ENCODE data around the gene FHIT.

FHIT gene

DNA sequence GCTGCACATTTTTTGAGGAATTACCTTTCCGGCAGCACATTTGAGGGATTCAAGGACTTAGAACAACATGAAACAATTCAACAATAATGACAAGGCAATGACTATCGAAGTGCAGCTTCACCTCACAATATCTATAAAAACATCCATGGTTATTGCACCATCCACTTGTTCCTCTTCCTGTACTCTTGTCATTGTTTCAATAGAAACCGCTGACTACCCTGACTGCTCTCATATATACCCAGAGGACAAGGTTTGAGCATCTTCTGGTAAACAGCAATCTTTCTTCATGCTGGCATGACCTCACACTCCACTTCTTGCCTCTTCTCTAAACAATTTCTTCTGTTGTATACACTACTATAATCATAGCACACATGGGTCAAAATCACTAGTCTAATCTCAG lies 864.9 kb downstream of the FHIT start:
- no peak for DNase-seq

GRCh38 chr3:60384341-60384740 lies 866.9 kb downstream of the FHIT start:
- DNase-seq: no peak

GRCh38 chr3:60383345-60383744 lies 867.9 kb downstream of the FHIT start:
- DNase-seq: no peak

DNA sequence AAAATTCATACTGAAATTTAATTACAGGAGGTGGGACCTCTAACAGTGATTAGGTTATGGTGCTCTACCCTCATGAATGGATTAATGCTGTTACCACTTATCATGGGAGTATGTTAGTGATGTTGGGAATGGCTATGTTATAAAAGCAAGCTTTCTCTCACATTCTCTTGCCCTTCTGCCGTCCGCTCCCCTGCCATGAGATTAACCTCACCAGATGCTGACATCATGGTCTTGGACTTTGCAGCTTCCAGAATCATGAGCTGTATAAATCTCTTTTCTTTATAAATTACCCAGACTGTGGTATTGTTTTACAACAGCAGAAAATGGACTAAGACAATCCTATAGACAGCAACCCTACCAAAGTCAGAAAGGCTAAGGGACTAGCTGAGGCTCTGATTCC lies 884.8 kb downstream of the FHIT start:
- DNase-seq: no peak

DNA sequence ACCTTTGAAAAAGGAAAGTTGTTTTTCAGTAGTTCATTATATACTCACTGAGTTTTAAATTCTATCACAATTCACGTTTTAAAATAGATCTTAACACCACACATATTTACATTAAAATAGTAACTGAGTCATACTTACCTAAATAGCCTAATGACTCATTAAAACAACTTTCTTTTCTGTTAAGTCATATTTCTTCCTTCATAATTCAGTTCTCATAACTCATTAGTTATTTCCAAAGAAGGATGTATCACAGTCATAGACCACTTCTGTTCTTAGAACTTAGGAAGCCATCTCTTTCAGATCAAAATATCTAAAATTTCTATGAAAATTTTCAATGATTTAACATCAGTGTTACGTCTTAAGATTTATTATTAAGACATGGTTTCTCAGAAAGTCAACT lies 885.9 kb downstream of the FHIT start:
- DNase-seq: no peak

DNA sequence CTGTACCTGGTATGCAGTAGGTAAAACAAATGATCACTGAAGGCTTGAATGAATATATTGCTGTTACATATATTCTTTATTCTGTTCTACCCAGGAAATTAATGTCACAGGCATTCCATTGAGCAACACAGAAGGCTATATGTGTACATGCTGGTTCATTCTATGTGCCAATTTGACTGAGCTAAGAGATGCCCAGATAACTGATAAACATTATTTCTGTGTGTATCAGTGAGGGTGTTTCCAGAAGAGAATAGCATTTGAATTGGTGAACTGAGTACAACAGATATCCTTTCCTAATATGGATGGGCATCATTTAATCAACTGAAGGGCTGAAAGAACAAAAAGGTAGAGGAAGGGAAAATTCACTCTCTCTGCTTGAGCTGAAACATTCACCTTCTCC lies 886.8 kb downstream of the FHIT start:
- no peak for DNase-seq

- DNase-seq: no peak
Measured at GRCh38 chr3:60363817-60364216, 887.4 kb downstream of the FHIT start.

- no peak for DNase-seq
Measured at GRCh38 chr3:60355825-60356224, 895.4 kb downstream of the FHIT start.

- DNase-seq: no peak
Measured at GRCh38 chr3:60351481-60351880, 899.8 kb downstream of the FHIT start.

DNA sequence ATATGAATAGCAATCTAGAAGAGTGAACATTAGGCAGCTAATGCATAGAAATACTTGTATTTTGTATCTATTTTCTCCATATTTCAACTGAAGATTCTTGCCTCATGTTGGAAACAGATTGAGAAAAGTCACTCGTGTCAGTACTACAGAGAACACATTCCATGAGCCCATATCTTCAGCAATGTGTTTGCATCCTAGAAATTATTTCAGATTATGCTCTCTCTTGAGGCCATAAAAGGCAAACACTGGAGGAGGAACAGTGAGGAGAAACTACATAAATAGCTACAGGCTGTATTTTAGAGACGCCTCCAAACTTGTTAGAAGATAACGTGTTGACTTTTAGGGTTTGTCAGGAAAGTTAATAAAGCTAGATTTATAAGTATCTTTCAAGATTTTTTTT lies 906.9 kb downstream of the FHIT start:
- no peak for DNase-seq

- DNase-seq: no peak
Measured at GRCh38 chr3:60343831-60344230, 907.4 kb downstream of the FHIT start.

DNA sequence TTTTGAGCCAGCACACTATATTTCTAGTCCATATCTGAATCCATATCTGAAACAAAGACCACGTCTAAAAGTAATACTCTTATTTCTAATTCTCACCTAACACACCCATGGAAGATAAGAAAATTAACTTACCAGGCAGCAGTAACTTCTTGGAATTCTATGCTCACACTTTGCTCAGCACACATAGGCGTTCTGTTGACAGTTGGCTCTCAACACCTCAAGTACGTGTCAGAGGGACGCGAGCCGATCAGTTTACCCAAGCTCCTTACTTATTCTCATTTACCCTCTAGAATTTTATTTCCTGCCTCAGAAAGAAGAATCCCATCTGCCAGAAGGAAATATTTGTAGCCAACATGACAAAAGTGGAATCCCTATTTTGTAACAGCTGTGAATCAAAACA lies 911.9 kb downstream of the FHIT start:
- DNase-seq: peak; percentile 48 to 86

- no peak for DNase-seq
Measured at GRCh38 chr3:60337421-60337820, 913.8 kb downstream of the FHIT start.

- DNase-seq: no peak
Measured at GRCh38 chr3:60336061-60336460, 915.2 kb downstream of the FHIT start.

- DNase-seq: no peak
Measured at GRCh38 chr3:60333710-60334109, 917.5 kb downstream of the FHIT start.

GRCh38 chr3:60330107-60330506 lies 921.1 kb downstream of the FHIT start:
- no peak for DNase-seq

DNA sequence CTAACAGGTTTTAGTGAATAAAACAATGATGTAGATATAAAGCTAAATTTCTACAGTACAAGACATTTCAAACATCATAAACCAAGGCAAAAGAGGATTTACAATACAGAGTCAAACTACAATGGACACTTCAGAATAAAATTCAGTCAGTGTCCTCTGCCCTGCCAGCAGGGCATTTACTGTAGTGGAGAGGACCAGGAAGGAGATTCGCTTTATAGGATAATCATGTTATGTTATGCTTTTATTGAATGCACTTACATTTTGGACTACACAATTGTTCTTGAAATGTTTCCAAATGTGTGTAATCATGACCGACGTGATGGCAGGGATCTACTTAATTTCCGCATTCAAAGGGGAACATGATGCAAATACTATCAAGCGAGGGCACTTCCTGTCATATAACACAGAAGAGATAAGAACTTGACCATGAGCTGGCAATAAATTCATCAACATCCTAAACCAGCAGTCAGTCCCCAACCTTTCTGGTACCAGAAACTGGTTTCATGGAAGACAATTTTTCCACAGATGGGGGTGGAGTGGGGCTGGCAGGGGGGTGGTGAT lies 925.6 kb downstream of the FHIT start:
- no peak for DNase-seq

- DNase-seq: no peak
Measured at GRCh38 chr3:60323651-60324050, 927.6 kb downstream of the FHIT start.

DNA sequence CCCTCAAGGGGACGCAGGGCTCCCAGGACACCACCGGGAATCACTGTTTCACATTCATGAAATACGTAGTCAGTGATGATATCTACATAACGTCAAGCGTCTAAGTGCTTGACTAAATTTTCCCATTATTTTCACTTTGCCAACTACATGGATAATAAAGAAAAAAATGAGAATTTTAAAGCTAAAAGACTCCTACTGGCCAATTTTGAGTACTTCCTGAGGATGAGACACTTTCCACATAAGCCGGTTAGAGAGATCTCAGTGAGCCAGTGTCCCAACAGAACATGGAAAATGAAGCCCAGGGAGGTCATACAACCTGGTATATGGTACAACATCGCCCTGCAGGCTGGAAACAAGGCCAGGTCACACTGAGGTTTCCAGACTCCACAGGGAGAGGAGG lies 928.1 kb downstream of the FHIT start:
- no peak for DNase-seq

DNA sequence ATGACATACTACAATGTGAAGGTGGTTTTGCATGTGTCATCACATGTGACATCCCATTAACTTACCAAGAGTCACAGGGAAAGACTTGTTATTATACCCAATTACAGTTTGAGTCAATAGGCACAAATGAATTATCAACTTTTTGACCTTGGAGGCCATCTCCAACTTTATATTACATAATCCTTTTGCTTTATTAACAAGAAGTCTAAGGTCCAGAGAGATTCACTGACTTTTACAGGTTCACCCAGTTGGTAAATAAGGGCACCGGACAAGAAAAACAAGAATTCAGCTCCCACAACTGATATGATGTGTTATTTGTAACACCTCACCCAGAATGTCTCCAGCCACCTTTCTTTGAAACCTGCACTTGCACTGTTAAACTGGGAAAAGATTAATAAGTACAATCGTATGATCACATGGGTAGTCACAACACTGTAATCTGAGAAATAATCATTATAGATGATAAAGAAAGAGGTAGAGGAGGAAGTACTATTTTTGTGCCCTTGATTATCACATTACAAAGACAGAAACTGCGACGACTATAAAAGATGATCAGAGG lies 928.9 kb downstream of the FHIT start:
- DNase-seq: no peak

DNA sequence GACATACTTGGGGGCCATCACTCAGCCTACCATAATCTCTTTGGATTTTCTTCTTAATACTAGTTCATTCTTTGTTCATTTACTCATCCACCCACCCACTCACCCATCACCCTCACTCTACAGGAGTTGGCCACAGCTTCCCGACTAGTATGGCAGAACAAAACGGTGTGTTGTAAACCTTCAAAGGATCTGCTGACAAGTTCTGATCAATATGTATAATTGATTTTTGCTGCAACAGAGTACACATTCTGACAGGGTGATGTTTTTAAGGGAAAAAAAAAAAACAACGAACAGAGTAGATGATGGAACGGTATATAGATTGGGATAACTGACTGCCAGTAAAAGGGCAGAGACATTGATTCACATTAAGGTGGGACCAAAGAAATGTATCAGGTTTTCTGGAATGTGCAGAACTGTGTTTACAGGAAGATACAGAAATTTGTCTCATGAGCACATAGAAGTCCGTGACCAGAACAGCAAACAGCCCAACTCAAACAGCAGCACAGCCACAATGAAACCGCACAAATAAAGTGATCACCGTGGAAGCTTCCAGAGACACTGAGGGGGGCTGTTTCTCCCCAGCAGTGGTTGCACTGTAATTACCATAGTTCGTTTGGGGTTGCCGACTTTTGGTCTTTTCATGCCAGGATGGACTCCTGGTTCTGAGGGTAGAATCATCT lies 931.9 kb downstream of the FHIT start:
- no peak for DNase-seq

DNA sequence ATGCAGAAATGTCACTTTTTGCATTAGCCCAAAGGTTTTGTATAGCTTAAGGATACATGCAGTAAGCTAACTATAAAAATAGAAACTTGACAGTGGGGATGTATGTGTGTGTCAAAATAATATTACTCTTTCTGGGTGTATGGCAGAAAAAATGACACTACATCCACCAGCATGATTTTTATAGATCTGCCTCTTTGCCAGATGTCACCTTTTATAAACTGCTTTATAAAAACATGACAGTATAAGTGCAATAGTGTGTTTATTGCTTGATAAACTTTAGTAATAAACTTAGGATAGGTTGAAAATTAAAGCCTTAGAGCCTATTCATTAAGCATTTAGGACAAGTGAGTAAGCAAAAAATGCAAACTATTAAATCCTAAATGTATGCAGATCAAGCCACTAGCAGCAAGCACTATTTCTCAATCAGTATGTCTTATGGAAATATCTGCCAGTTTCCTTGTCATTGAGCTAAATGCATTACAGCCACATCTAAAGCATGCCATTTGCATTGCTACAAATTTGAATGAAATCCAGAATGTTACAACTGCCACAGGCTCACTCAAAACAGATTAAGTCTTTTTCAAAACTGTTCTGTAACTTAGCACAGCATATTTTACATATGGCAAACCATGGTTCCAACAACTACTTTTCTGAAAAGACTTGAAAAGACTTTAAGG lies 935.0 kb downstream of the FHIT start:
- DNase-seq: no peak

DNA sequence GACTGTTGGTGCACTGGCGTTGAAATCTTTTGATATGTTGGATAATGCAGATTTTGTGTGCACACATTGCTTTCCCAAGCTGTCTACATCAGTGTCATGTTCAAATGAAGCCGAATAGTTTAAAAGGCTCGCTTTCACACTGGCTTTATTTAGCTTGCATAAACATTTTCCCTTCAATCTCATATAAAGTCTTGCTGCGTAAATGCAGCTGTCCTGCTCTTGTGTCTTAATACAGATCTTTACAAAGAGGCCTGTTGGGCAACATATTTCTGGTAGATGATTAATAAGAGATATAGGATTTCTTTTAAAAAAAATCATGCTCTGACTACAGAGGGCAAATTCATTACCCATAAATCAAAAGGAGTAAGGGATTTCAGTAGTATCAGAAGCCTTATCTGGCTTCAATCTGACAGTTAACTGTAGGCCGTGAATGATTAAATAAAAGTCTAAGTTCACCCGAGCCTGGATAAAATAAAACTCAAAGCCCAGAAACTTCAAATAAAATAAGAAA lies 937.2 kb downstream of the FHIT start:
- DNase-seq: no peak

DNA sequence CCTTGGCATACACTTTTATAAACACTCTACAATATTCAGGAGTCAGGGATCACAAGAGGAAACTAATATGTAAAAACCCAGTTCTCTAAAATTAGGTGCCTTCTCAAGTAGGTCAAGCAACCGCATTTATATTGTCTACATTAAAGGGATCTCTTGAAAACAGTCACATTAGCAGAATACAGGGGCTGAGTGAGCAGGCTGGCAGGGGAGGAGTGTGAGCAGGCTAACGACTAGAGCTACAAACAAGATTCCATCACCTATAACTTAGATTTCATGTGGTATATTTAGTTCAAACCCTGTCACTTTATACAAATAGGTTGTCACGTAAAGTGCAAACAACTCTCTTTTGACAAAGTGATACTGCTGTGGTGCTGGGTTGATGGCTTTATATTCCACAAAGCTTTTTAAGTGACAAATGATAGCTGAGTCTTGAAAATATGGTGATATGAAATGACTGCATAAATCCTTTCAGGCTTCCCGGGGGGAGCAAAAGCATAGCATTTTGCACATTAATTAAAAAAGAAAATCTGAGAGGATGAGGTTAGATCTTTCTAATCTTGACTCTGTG lies 937.9 kb downstream of the FHIT start:
- DNase-seq: no peak

Measured in NCI-H524 (cell line).